ENCODE measurements around the gene SPG7.
A peak's percentile ranks its signal among the peaks of the same experiment; 100 is the strongest.

SPG7 gene

GRCh38 chr16:89545044-89545830 is 37.0 kb downstream of the SPG7 start:
- Histone ChIP-seq H3K4me3 (ENCODE audit: low read length) (no peak overlapping the region), H3K27me3 (ENCODE audit: control insufficient read depth, insufficient read depth, low read length) (no peaks in the 10 kb centered on the region), H3K4me1 (ENCODE audit: control insufficient read depth, insufficient read depth, low read length) (peaks cover 23% of the 10 kb centered on the region), H3K9me3 (ENCODE audit: control insufficient read depth, low read length) (no peaks in the 10 kb centered on the region), H3K36me3 (ENCODE audit: control insufficient read depth, insufficient read depth, low read length) (no peaks in the 10 kb centered on the region), H3K9ac (ENCODE audit: low read length) (peak overlapping the region; percentile 15)

- H3K36me3 ChIP-seq (ENCODE audit: control insufficient read depth, insufficient read depth, low read length), result no peaks in the 10 kb centered on the region
- H3K9ac ChIP-seq (ENCODE audit: low read length), result no peak overlapping the region
These were observed 37.8 kb downstream of the SPG7 start for GRCh38 chr16:89545831-89546574.

GRCh38 chr16:89546781-89547180 is 38.6 kb downstream of the SPG7 start:
- Histone ChIP-seq H3K9ac (ENCODE audit: low read length) (no peak overlapping the region), H3K36me3 (ENCODE audit: control insufficient read depth, insufficient read depth, low read length) (no peaks in the 10 kb centered on the region), H3K9me3 (ENCODE audit: control insufficient read depth, low read length) (no peaks in the 10 kb centered on the region), H3K4me3 (ENCODE audit: low read length) (no peak overlapping the region), H3K27me3 (ENCODE audit: control insufficient read depth, insufficient read depth, low read length) (no peaks in the 10 kb centered on the region), H3K4me1 (ENCODE audit: control insufficient read depth, insufficient read depth, low read length) (peaks cover 23% of the 10 kb centered on the region)

More at GRCh38 chr16:89545831-89546574, 37.8 kb downstream of the SPG7 start:
- Histone ChIP-seq H3K4me1 (ENCODE audit: control insufficient read depth, insufficient read depth, low read length) (peaks cover 23% of the 10 kb centered on the region), H3K9me3 (ENCODE audit: control insufficient read depth, low read length) (no peaks in the 10 kb centered on the region), H3K4me3 (ENCODE audit: low read length) (no peak overlapping the region), H3K27me3 (ENCODE audit: control insufficient read depth, insufficient read depth, low read length) (no peaks in the 10 kb centered on the region)

GRCh38 chr16:89547291-89547690 is 39.1 kb downstream of the SPG7 start:
- H3K4me3 ChIP-seq (ENCODE audit: low read length), result no peak overlapping the region
- no peaks in the 10 kb centered on the region for H3K36me3 ChIP-seq (ENCODE audit: control insufficient read depth, insufficient read depth, low read length)
- peaks cover 23% of the 10 kb centered on the region for H3K4me1 ChIP-seq (ENCODE audit: control insufficient read depth, insufficient read depth, low read length)
- H3K9me3 ChIP-seq (ENCODE audit: control insufficient read depth, low read length), result no peaks in the 10 kb centered on the region
- no peak overlapping the region for H3K9ac ChIP-seq (ENCODE audit: low read length)
- no peaks in the 10 kb centered on the region for H3K27me3 ChIP-seq (ENCODE audit: control insufficient read depth, insufficient read depth, low read length)

- H3K4me3 ChIP-seq (ENCODE audit: low read length), result no peak overlapping the region
- H3K9ac ChIP-seq (ENCODE audit: low read length), result no peak overlapping the region
- H3K9me3 ChIP-seq (ENCODE audit: control insufficient read depth, low read length), result no peaks in the 10 kb centered on the region
- H3K4me1 ChIP-seq (ENCODE audit: control insufficient read depth, insufficient read depth, low read length), result peaks cover 23% of the 10 kb centered on the region
- H3K36me3 ChIP-seq (ENCODE audit: control insufficient read depth, insufficient read depth, low read length), result peaks cover 4% of the 10 kb centered on the region
- no peaks in the 10 kb centered on the region for H3K27me3 ChIP-seq (ENCODE audit: control insufficient read depth, insufficient read depth, low read length)
These were observed 39.7 kb downstream of the SPG7 start for GRCh38 chr16:89547860-89548259.

GRCh38 chr16:89548344-89549006 is 40.3 kb downstream of the SPG7 start:
- Histone ChIP-seq H3K9me3 (ENCODE audit: control insufficient read depth, low read length) (no peaks in the 10 kb centered on the region), H3K9ac (ENCODE audit: low read length) (no peak overlapping the region), H3K36me3 (ENCODE audit: control insufficient read depth, insufficient read depth, low read length) (peaks cover 4% of the 10 kb centered on the region), H3K4me3 (ENCODE audit: low read length) (no peak overlapping the region), H3K27me3 (ENCODE audit: control insufficient read depth, insufficient read depth, low read length) (no peaks in the 10 kb centered on the region), H3K4me1 (ENCODE audit: control insufficient read depth, insufficient read depth, low read length) (peaks cover 23% of the 10 kb centered on the region)

- Histone ChIP-seq H3K36me3 (ENCODE audit: control insufficient read depth, insufficient read depth, low read length) (peaks cover 4% of the 10 kb centered on the region), H3K9ac (ENCODE audit: low read length) (no peak overlapping the region), H3K4me3 (ENCODE audit: low read length) (no peak overlapping the region), H3K9me3 (ENCODE audit: control insufficient read depth, low read length) (no peaks in the 10 kb centered on the region), H3K4me1 (ENCODE audit: control insufficient read depth, insufficient read depth, low read length) (peaks cover 23% of the 10 kb centered on the region), H3K27me3 (ENCODE audit: control insufficient read depth, insufficient read depth, low read length) (no peaks in the 10 kb centered on the region)
These were observed 41.0 kb downstream of the SPG7 start for GRCh38 chr16:89549007-89549700.

GRCh38 chr16:89550421-89551007 is 42.3 kb downstream of the SPG7 start:
- peaks cover 4% of the 10 kb centered on the region for H3K36me3 ChIP-seq (ENCODE audit: control insufficient read depth, insufficient read depth, low read length)
- H3K27me3 ChIP-seq (ENCODE audit: control insufficient read depth, insufficient read depth, low read length), result no peaks in the 10 kb centered on the region
- no peak overlapping the region for H3K9ac ChIP-seq (ENCODE audit: low read length)
- H3K4me1 ChIP-seq (ENCODE audit: control insufficient read depth, insufficient read depth, low read length), result peaks cover 9% of the 10 kb centered on the region
- no peaks in the 10 kb centered on the region for H3K9me3 ChIP-seq (ENCODE audit: control insufficient read depth, low read length)
- H3K4me3 ChIP-seq (ENCODE audit: low read length), result no peak overlapping the region

- no peak overlapping the region for H3K4me3 ChIP-seq (ENCODE audit: low read length)
- peaks cover 11% of the 10 kb centered on the region for H3K36me3 ChIP-seq (ENCODE audit: control insufficient read depth, insufficient read depth, low read length)
- no peaks in the 10 kb centered on the region for H3K27me3 ChIP-seq (ENCODE audit: control insufficient read depth, insufficient read depth, low read length)
- H3K9ac ChIP-seq (ENCODE audit: low read length), result no peak overlapping the region
- no peaks in the 10 kb centered on the region for H3K9me3 ChIP-seq (ENCODE audit: control insufficient read depth, low read length)
- no peaks in the 10 kb centered on the region for H3K4me1 ChIP-seq (ENCODE audit: control insufficient read depth, insufficient read depth, low read length)
These were observed 44.1 kb downstream of the SPG7 start for GRCh38 chr16:89552329-89552728.

- Histone ChIP-seq H3K27me3 (ENCODE audit: control insufficient read depth, insufficient read depth, low read length) (no peaks in the 10 kb centered on the region), H3K9me3 (ENCODE audit: control insufficient read depth, low read length) (no peaks in the 10 kb centered on the region), H3K4me3 (ENCODE audit: low read length) (no peak overlapping the region), H3K36me3 (ENCODE audit: control insufficient read depth, insufficient read depth, low read length) (peaks cover 11% of the 10 kb centered on the region), H3K9ac (ENCODE audit: low read length) (no peak overlapping the region), H3K4me1 (ENCODE audit: control insufficient read depth, insufficient read depth, low read length) (no peaks in the 10 kb centered on the region)
These were observed 44.7 kb downstream of the SPG7 start for GRCh38 chr16:89552913-89553312.

- peaks cover 11% of the 10 kb centered on the region for H3K36me3 ChIP-seq (ENCODE audit: control insufficient read depth, insufficient read depth, low read length)
- H3K4me3 ChIP-seq (ENCODE audit: low read length), result no peak overlapping the region
- H3K27me3 ChIP-seq (ENCODE audit: control insufficient read depth, insufficient read depth, low read length), result no peaks in the 10 kb centered on the region
- H3K4me1 ChIP-seq (ENCODE audit: control insufficient read depth, insufficient read depth, low read length), result peaks cover under 1% of the 10 kb centered on the region
- H3K9ac ChIP-seq (ENCODE audit: low read length), result no peak overlapping the region
- H3K9me3 ChIP-seq (ENCODE audit: control insufficient read depth, low read length), result no peaks in the 10 kb centered on the region
These were observed 45.5 kb downstream of the SPG7 start for GRCh38 chr16:89553733-89554132.

Data from mucosa of stomach (tissue), 1 donor.